HEK293 (cell line): ENCODE data around the gene KCNMB2.

ENCODE experiments used
- CTCF ChIA-PET: fragments of 350-600 bp; formaldehyde crosslinking; extraction: SDS; loops from one replicate; lab custom pipeline; 2021; ENCODE audit warnings: antibody characterized with exemption; lab: Yijun Ruan, JAX
- POLR2A ChIA-PET: fragments of 300-600 bp; formaldehyde crosslinking; extraction: SDS; loops from one replicate; lab custom pipeline; 2020; ENCODE audit warnings: antibody characterized with exemption, inconsistent platforms; lab: Yijun Ruan, JAX
- H3K27ac ChIP-seq: fragments of 200-500 bp; sonication (Bioruptor generic); 2 replicates; pipeline ENCODE4 v1.5.1; 2014; ENCODE audit warnings: low read depth, low read length, control low read depth, inconsistent platforms; ENCODE audit errors: extremely low read depth
- H3K36me3 ChIP-seq, 2 experiments: fragments of 200-500 bp in 1 of 2; sonication (Bioruptor generic) in 1 of 2; 1 replicate in 1 of 2; 2 replicates in 1 of 2; pipeline ENCODE4 v1.5.1; 2014 to 2017; ENCODE audit warnings: inconsistent platforms in 2 of 2, low read length in 2 of 2; ENCODE audit not compliant: control insufficient read depth in 2 of 2, insufficient read depth in 1 of 2
- H3K4me1 ChIP-seq: fragments of 200-500 bp; sonication (Bioruptor generic); 2 replicates; pipeline ENCODE4 v1.5.1; 2014; ENCODE audit warnings: mild to moderate bottlenecking, low read length, inconsistent platforms; ENCODE audit not compliant: control insufficient read depth, insufficient read depth
- H3K4me3 ChIP-seq: 2 replicates; pipeline ENCODE4 v1.5.1; 2011; ENCODE audit warnings: low read depth, mild to moderate bottlenecking, control low read depth, low read length, moderate library complexity
- H3K9me3 ChIP-seq: fragments of 200-500 bp; sonication (Bioruptor generic); 2 replicates; pipeline ENCODE4 v1.5.1; 2014; ENCODE audit warnings: low read depth, low read length, inconsistent platforms; ENCODE audit not compliant: control insufficient read depth, insufficient read depth
- BCL11B ChIP-seq: fragments of 450-650 bp; formaldehyde crosslinking; IDR thresholded peaks from 2 replicates; pipeline ENCODE4 v1.5.1; 2016; ENCODE audit warnings: low read depth, missing biosample characterization, missing genetic modification characterization
- GFI1B ChIP-seq: fragments of 450-650 bp; formaldehyde crosslinking; IDR thresholded peaks from 2 replicates; pipeline ENCODE4 v1.5.1; 2016; ENCODE audit warnings: missing biosample characterization, missing genetic modification characterization
- KLF10 ChIP-seq: fragments of 450-650 bp; IDR thresholded peaks from 2 replicates; pipeline ENCODE4 v1.5.1; 2018; ENCODE audit warnings: missing biosample characterization, mild to moderate bottlenecking, missing genetic modification characterization
- OVOL3 ChIP-seq: fragments of 450-650 bp; formaldehyde crosslinking; IDR thresholded peaks from 2 replicates; pipeline ENCODE4 v1.5.1; 2016; ENCODE audit warnings: missing biosample characterization, missing genetic modification characterization
- ZNF140 ChIP-seq: fragments of 450-650 bp; formaldehyde crosslinking; IDR thresholded peaks from 2 replicates; pipeline ENCODE4 v1.5.1; 2016; ENCODE audit warnings: missing biosample characterization, missing genetic modification characterization
- ZNF585B ChIP-seq: fragments of 450-650 bp; formaldehyde crosslinking; IDR thresholded peaks from 2 replicates; pipeline ENCODE4 v1.5.1; 2016; ENCODE audit warnings: missing biosample characterization, missing genetic modification characterization
- ZNF623 ChIP-seq: fragments of 450-650 bp; formaldehyde crosslinking; IDR thresholded peaks from 2 replicates; pipeline ENCODE4 v1.5.1; 2016; ENCODE audit warnings: missing biosample characterization, missing genetic modification characterization
- ZNF660 ChIP-seq: fragments of 450-650 bp; IDR thresholded peaks from 2 replicates; pipeline ENCODE4 v1.5.1; 2018; ENCODE audit warnings: missing biosample characterization, mild to moderate bottlenecking, missing genetic modification characterization
- ZSCAN23 ChIP-seq: fragments of 450-650 bp; formaldehyde crosslinking; IDR thresholded peaks from 2 replicates; pipeline ENCODE4 v1.5.1; 2016; ENCODE audit warnings: missing biosample characterization, missing genetic modification characterization
- TF ChIP-seq, protein P1 (sequence below): fragments of 450-650 bp; formaldehyde crosslinking; IDR thresholded peaks from 2 replicates; pipeline ENCODE4 v1.5.1; 2016; ENCODE audit warnings: missing biosample characterization, missing genetic modification characterization, borderline replicate concordance
- TF ChIP-seq, protein P2 (sequence below): fragments of 450-650 bp; formaldehyde crosslinking; IDR thresholded peaks from 2 replicates; pipeline ENCODE4 v1.5.1; 2016; ENCODE audit warnings: missing biosample characterization, missing genetic modification characterization
- TF ChIP-seq, protein P3 (sequence below): fragments of 450-650 bp; formaldehyde crosslinking; IDR thresholded peaks from 2 replicates; pipeline ENCODE4 v1.5.1; 2016; ENCODE audit warnings: missing biosample characterization, missing genetic modification characterization
- TF ChIP-seq, protein P4 (sequence below): fragments of 450-650 bp; formaldehyde crosslinking; IDR thresholded peaks from 2 replicates; pipeline ENCODE4 v1.5.1; 2016; ENCODE audit warnings: missing biosample characterization, missing genetic modification characterization, borderline replicate concordance
- TF ChIP-seq, protein P5 (sequence below): fragments of 450-650 bp; IDR thresholded peaks from 2 replicates; pipeline ENCODE4 v1.5.1; 2018; ENCODE audit warnings: missing biosample characterization, missing genetic modification characterization

The KCNMB2 gene

DNA sequence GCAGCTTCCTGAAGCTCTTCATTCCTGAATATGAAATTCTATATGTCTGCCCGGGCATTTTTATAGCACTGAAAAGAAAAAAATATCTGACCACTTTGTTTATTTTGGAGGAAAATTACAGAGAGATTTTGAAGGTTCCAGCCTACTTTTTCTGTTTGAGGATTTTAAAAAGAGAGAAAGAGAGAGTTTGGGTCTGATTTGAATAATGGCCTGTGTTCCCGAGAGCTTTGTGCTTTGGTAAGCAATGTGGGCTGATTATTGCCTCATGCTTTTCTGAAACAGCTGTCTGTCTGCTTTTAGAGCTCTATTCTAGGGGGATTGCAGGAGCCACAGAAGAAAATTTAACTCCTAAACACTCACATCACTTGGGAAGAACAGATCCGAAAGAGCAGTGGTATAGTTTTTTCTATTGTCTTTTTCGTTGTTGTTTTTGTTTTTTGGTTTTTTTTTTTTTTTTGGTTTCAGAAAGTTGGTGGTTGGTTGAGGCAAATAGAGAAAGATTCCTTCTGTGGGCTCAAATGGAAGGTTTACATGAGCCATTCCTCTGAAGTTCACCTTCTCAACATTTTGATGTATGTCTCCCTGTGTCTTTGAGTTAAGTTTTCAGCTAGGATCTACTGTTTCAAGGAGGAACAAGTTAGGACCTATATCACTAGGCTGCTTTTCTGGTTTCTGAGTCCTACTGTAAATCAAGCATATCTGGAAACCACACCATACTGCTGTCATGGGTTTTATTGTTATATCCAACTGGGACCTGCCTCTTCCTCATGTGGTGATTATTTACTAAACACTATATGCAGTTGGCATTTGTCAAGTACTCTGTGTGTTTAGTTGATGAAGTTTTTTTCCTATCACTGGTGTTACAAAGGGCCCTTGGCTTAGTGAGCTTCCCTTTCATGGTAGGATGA is 178.9 kb downstream of the KCNMB2 start (continued):
- TF ChIP-seq, protein P1, sequence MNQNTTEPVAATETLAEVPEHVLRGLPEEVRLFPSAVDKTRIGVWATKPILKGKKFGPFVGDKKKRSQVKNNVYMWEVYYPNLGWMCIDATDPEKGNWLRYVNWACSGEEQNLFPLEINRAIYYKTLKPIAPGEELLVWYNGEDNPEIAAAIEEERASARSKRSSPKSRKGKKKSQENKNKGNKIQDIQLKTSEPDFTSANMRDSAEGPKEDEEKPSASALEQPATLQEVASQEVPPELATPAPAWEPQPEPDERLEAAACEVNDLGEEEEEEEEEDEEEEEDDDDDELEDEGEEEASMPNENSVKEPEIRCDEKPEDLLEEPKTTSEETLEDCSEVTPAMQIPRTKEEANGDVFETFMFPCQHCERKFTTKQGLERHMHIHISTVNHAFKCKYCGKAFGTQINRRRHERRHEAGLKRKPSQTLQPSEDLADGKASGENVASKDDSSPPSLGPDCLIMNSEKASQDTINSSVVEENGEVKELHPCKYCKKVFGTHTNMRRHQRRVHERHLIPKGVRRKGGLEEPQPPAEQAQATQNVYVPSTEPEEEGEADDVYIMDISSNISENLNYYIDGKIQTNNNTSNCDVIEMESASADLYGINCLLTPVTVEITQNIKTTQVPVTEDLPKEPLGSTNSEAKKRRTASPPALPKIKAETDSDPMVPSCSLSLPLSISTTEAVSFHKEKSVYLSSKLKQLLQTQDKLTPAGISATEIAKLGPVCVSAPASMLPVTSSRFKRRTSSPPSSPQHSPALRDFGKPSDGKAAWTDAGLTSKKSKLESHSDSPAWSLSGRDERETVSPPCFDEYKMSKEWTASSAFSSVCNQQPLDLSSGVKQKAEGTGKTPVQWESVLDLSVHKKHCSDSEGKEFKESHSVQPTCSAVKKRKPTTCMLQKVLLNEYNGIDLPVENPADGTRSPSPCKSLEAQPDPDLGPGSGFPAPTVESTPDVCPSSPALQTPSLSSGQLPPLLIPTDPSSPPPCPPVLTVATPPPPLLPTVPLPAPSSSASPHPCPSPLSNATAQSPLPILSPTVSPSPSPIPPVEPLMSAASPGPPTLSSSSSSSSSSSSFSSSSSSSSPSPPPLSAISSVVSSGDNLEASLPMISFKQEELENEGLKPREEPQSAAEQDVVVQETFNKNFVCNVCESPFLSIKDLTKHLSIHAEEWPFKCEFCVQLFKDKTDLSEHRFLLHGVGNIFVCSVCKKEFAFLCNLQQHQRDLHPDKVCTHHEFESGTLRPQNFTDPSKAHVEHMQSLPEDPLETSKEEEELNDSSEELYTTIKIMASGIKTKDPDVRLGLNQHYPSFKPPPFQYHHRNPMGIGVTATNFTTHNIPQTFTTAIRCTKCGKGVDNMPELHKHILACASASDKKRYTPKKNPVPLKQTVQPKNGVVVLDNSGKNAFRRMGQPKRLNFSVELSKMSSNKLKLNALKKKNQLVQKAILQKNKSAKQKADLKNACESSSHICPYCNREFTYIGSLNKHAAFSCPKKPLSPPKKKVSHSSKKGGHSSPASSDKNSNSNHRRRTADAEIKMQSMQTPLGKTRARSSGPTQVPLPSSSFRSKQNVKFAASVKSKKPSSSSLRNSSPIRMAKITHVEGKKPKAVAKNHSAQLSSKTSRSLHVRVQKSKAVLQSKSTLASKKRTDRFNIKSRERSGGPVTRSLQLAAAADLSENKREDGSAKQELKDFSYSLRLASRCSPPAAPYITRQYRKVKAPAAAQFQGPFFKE (tag by site-specific recombination): no peak
- TF ChIP-seq, protein P2, sequence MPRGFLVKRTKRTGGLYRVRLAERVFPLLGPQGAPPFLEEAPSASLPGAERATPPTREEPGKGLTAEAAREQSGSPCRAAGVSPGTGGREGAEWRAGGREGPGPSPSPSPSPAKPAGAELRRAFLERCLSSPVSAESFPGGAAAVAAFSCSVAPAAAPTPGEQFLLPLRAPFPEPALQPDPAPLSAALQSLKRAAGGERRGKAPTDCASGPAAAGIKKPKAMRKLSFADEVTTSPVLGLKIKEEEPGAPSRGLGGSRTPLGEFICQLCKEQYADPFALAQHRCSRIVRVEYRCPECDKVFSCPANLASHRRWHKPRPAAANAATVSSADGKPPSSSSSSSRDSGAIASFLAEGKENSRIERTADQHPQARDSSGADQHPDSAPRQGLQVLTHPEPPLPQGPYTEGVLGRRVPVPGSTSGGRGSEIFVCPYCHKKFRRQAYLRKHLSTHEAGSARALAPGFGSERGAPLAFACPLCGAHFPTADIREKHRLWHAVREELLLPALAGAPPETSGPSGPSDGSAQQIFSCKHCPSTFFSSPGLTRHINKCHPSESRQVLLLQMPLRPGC: no peak

DNA sequence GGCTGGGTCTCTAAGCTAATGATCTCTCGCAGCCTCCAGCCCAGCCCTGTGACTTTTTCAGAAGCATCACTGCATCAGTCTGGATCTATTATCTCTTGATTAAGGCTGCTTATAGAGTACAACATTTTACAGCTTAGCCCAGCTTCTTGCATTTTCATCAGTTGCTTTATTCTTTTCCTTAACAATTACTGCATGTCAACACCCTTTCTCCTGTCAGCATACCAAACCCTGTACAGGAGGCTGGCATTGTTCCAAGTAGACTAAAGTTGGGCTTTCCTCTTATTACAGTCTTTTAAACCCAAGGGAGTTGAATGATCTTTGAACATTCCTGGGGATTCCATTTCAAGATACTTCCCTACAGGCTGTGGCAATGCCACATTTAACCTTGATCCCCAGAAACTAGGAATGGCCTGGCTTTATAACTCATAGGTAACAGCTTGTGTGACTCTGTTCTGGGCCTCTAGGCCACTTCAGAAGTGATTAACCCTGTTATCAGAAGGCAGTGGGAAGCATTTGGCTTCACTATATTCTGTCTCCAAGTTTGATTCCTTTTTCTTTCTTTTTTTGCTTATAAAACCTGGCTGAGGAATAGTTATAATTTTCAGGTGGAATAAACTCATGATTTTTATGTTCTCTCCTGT is 182.9 kb downstream of the KCNMB2 start:
- no peak overlapping the region for H3K4me3 ChIP-seq
- no peak overlapping the region for H3K27ac ChIP-seq
- H3K9me3 ChIP-seq: no peaks in the 10 kb centered on the region
- TF ChIP-seq ZNF585B (tag by site-specific recombination) (no peak), ZSCAN23 (tag by site-specific recombination) (no peak), OVOL3 (tag by site-specific recombination) (no peak), ZNF623 (tag by site-specific recombination) (no peak), GFI1B (tag by site-specific recombination) (no peak), KLF10 (tag by site-specific recombination) (no peak), ZNF140 (no peak), ZNF660 (tag by site-specific recombination) (no peak), BCL11B (tag by site-specific recombination) (no peak)
- TF ChIP-seq, protein P3, sequence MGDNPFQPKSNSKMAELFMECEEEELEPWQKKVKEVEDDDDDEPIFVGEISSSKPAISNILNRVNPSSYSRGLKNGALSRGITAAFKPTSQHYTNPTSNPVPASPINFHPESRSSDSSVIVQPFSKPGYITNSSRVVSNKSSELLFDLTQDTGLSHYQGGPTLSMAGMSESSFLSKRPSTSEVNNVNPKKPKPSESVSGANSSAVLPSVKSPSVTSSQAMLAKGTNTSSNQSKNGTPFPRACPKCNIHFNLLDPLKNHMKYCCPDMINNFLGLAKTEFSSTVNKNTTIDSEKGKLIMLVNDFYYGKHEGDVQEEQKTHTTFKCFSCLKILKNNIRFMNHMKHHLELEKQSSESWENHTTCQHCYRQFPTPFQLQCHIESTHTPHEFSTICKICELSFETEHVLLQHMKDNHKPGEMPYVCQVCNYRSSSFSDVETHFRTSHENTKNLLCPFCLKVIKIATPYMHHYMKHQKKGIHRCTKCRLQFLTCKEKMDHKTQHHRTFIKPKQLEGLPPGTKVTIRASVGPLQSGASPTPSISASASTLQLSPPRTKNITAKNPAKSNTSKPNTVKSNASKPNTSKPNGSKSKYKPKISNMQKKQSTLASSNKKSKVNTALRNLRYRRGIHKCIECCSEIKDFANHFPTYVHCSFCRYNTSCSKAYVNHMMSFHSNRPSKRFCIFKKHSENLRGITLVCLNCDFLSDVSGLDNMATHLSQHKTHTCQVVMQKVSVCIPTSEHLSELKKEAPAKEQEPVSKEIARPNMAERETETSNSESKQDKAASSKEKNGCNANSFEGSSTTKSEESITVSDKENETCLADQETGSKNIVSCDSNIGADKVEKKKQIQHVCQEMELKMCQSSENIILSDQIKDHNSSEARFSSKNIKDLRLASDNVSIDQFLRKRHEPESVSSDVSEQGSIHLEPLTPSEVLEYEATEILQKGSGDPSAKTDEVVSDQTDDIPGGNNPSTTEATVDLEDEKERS: no peak
- TF ChIP-seq, protein P4, sequence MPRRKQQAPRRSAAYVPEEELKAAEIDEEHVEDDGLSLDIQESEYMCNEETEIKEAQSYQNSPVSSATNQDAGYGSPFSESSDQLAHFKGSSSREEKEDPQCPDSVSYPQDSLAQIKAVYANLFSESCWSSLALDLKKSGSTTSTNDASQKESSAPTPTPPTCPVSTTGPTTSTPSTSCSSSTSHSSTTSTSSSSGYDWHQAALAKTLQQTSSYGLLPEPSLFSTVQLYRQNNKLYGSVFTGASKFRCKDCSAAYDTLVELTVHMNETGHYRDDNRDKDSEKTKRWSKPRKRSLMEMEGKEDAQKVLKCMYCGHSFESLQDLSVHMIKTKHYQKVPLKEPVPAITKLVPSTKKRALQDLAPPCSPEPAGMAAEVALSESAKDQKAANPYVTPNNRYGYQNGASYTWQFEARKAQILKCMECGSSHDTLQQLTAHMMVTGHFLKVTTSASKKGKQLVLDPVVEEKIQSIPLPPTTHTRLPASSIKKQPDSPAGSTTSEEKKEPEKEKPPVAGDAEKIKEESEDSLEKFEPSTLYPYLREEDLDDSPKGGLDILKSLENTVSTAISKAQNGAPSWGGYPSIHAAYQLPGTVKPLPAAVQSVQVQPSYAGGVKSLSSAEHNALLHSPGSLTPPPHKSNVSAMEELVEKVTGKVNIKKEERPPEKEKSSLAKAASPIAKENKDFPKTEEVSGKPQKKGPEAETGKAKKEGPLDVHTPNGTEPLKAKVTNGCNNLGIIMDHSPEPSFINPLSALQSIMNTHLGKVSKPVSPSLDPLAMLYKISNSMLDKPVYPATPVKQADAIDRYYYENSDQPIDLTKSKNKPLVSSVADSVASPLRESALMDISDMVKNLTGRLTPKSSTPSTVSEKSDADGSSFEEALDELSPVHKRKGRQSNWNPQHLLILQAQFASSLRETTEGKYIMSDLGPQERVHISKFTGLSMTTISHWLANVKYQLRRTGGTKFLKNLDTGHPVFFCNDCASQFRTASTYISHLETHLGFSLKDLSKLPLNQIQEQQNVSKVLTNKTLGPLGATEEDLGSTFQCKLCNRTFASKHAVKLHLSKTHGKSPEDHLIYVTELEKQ (tag by site-specific recombination): no peak
- TF ChIP-seq, protein P5, sequence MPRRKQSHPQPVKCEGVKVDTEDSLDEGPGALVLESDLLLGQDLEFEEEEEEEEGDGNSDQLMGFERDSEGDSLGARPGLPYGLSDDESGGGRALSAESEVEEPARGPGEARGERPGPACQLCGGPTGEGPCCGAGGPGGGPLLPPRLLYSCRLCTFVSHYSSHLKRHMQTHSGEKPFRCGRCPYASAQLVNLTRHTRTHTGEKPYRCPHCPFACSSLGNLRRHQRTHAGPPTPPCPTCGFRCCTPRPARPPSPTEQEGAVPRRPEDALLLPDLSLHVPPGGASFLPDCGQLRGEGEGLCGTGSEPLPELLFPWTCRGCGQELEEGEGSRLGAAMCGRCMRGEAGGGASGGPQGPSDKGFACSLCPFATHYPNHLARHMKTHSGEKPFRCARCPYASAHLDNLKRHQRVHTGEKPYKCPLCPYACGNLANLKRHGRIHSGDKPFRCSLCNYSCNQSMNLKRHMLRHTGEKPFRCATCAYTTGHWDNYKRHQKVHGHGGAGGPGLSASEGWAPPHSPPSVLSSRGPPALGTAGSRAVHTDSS (tag by site-specific recombination): no peak
- ChIA-PET POLR2A (no interaction called here), CTCF (interaction anchor here (0.6 kb wide), 1 partner anchor 266 kb away, joined by 3 read pairs; no protein-coding TSS in a partner anchor)
- no peaks in the 10 kb centered on the region for H3K36me3 ChIP-seq
- H3K4me1 ChIP-seq: no peaks in the 10 kb centered on the region
